NCI-H526 treated with DMSO at 0.1 percent for 48 hours (cell line): Measurements from ENCODE around the gene PDS5B.
"Not testable (repeated sequence)": the region's sequence is repeated elsewhere in the genome, so short reads cannot be mapped to it uniquely, and the experiment has no call there.

ENCODE experiments used
- DNase-seq: peaks from one replicate; lab custom pipeline; 2025; lab: John Stamatoyannopoulos, UW

Gene PDS5B

DNA sequence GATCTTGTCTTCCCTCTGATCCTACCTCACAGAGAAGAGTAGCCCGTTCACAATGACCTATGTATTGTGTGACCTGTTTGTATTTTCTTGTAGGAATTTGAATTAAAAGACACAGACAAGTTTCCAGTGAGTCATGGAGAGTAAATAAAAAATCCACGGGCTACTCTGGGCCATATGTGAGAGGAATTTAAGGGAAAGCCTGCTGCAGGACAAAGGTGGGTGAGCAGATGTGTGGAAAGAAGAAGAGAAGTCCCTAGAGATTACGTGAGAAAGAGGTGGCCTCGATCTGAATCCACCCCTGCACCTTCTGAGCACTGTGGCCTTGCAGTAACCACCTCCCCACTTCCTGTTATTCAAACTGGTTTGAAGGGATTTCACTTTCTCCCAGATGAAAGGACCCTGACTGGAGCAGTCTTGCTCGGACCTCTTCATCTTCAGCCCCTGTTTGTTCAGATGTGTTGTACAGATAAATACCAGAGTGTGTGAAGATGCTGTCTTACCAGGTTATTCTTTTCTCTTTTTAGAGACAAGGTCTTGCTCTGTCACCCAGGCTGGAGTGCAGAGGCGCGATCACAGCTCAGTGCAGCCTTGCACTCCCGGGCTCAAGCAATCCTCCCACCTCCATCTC lies 205.4 kb downstream of the PDS5B start:
- no peak for DNase-seq

GRCh38 chr13:32796754-32797153 lies 210.5 kb downstream of the PDS5B start:
- no peak for DNase-seq

DNA sequence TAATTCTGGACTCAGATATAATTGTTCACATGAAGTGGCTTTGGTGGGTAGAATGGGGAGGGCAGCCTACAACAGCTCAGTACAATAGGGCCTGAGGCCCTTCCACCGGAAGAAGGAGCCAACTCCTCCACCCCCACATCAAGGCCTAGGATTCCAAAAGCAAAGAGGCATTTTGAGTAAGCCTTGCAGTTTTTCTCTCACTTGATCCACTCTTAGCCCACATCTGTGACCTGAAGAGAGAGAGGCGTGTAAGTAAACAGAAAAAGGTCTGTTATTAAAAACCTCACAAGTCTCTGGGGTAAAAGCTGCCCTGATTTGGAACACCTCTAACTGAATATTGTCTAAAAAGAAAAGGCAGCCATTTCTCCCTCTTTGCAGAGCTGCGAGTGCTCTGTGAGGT lies 215.9 kb downstream of the PDS5B start:
- no peak for DNase-seq

- DNase-seq = no peak
Measured at GRCh38 chr13:32804673-32805230, 218.5 kb downstream of the PDS5B start.

DNA sequence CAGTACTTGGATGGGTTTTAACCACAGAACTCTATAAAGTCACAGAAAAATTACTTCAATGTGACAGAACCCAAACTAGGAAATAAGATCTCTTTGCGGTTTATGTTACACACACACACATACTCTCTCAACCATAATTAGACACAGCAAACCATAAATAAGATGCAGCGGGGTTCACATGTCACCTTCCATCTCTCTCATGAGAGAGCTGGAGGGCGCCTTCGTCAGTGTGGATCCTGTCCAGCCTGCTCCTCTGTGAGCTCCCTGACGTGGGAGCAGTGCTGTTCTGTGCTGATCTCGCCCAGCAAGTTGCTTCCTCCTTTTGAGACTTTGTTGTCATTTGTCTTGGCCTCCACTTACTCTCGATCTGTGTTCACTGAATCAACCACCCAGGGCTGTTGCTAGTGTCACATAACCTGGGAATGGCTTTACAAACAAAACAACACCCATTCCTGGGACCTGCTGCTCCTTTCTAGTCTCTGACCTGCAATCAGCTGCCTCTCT lies 225.1 kb downstream of the PDS5B start:
- no peak for DNase-seq

GRCh38 chr13:32821149-32821688 lies 235.0 kb downstream of the PDS5B start:
- DNase-seq = no peak

DNA sequence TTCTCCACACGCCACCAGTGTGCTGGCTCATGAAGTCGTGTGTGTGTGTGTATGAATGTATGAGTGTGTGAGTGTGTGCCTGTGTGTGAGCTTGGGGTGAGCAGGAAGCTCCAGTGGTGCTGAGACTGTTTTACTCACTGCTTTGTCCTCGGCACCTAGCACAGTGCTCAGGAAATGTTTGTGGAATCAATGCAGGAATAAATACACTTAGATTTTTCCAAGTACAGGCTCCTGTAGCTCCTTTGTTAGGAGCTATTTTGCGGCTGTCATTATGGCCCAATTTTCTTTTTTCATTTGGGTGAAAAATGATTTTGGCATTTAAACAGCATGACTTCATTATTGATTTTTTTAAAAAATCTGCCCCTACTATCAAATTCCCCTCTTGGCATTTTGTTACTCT lies 236.5 kb downstream of the PDS5B start:
- no peak for DNase-seq

GRCh38 chr13:32823597-32823996 lies 237.3 kb downstream of the PDS5B start:
- no peak for DNase-seq

- no peak for DNase-seq
Measured at GRCh38 chr13:32824061-32824460, 237.8 kb downstream of the PDS5B start.

DNA sequence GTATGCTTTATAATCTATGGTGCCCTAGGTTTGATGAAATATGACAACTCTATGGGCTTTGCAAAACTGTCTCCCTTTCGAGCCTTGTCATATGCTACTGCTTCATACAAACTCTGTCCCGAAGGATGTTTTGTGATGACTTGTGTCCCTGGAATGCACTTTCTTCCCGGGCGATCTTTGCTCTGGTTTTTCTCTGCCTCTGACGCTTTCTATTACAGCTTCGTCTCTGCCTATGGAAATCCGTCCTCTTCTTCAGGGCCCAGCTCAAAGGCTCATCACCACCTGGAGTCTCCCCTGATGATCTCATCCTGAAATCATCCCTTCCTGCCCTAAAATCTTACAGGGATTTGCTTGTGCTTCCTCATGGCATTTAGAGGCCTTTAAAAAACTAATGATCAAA lies 238.4 kb downstream of the PDS5B start:
- no peak for DNase-seq

DNA sequence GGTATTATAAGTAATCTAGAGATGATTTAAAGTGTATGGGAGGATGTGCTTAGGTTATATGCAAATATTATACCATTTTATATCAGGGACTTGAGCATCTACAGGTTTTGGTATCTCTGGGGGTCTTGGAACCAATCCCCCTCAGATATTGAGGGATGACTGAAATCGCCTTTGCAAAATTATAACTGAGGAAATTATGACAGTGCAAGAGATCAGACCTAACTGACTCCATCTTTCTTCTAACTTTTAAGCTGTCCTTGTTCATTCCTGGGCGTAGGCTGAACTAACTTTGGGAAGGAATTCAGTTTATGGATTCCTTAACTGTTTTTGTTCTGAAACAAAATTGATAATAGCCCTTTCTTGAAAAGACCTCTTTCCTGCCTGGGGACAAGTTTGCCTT lies 239.2 kb downstream of the PDS5B start:
- no peak for DNase-seq

DNA sequence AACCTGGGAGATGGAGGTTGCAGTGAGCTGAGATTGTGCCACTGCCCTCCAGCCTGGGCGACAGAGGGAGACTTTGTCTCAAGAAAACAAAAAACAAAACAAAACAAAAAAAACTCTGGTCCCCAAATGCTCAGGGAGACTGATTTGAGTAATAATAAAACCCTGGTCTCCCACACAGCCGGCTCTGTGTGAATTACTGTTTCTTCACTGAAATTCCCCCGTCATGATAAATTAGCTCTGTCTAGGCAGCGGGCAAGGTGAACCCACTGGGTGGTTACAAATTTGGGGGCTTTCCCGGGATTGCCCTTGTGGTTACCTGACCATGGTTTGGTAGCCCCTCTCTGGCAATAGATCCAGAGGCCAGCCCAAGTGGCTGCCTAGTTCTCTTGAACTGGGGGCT lies 240.1 kb downstream of the PDS5B start:
- DNase-seq = not testable (repeated sequence)
